Mucosa of descending colon (tissue), 3 donors: Measurements from ENCODE around the gene FGA. TPM values are rescaled to one million over a fixed set of nuclear protein-coding genes. Genes with fewer than 3 reads are reported as not detected.

ENCODE experiments used
- ATAC-seq: fragments of 200-7000 bp; cut with Tn5 transposase; one replicate; pipeline ENCODE4 v1.9.1; 2020; ENCODE audit warnings: mild to moderate bottlenecking, moderate library complexity
- DNase-seq, 3 donors: peaks; one replicate each; pipeline ENCODE4 v3.0.0-alpha.2; 2020
- H3K36me3 ChIP-seq: fragments of 200-600 bp; one replicate; pipeline ENCODE4 v1.8.0; 2021; ENCODE audit warnings: low read depth, mild to moderate bottlenecking
- H3K4me1 ChIP-seq: fragments of 200-600 bp; one replicate; pipeline ENCODE4 v1.8.0; 2021; ENCODE audit warnings: low read depth, mild to moderate bottlenecking
- H3K4me3 ChIP-seq: fragments of 200-600 bp; one replicate; pipeline ENCODE4 v1.8.0; 2021; ENCODE audit warnings: mild to moderate bottlenecking
- H3K9me3 ChIP-seq: fragments of 200-600 bp; one replicate; pipeline ENCODE4 v1.8.0; 2021; ENCODE audit warnings: mild to moderate bottlenecking
- intact Hi-C, 2 donors: fragments of 100-400 bp; cut with DNase I in 1 of 2; cut with micrococcal nuclease in 1 of 2; formaldehyde crosslinking; loops; one replicate each; pipeline versions ENCODE4 v1.11.0 to v1.11.1; 2022; cut with DNase I, micrococcal nuclease
- total RNA-seq, 3 donors: library from RNA; stranded (reverse); fragmentation: NEBNext Ultra II Directional in 2 of 3; extraction: Animal tissue kit (Norgen Biotek cat#: 25700) in 2 of 3; gene quantifications; one replicate each; pipeline versions ENCODE4 v1.2.1 to v1.2.4, GENCODE V29; 2021 to 2023
- TF ChIP-seq, protein P1 (sequence below): fragments of 200-600 bp; IDR thresholded peaks from one replicate; pipeline ENCODE4 v1.8.0; 2022; ENCODE audit warnings: antibody characterized with exemption, mild to moderate bottlenecking
- donor health status: DM: no; HTN: no; CAD: no; lungs with moderate emphysema.
- donor health status: DM: no; HTN: no; CAD: no.
- donor health status: DM: no; HTN: yes; CAD: no.

Gene FGA
- total RNA-seq, 3 donors from 2014 or later, result 0.84 TPM; not detected in 2

DNA sequence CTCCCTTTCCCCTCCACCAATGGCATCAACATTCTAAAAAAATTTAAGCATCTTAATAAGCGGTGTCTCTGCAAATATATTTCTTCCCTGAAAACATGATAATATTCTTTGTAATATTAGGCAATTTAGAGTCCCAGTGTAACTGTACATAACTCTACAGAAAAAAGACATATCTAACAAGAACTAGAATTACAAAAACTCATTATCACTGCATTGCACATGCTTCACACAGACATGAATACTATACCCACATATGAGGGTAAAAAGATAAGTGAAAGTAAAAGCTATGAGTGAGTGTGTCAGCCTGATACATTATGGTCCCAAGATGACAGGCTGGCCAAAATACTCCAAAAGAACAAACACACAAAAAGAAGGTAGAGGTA lies 30.1 kb downstream of the FGA start:
- Histone ChIP-seq H3K9me3 (no peaks in the 10 kb centered on the region), H3K4me3 (no peak overlapping the region), H3K4me1 (peaks cover 6% of the 10 kb centered on the region), H3K36me3 (no peaks in the 10 kb centered on the region)
- no peak for DNase-seq
- intact Hi-C loops, result no loop called here
- no peak for ATAC-seq
- TF ChIP-seq, protein P1, sequence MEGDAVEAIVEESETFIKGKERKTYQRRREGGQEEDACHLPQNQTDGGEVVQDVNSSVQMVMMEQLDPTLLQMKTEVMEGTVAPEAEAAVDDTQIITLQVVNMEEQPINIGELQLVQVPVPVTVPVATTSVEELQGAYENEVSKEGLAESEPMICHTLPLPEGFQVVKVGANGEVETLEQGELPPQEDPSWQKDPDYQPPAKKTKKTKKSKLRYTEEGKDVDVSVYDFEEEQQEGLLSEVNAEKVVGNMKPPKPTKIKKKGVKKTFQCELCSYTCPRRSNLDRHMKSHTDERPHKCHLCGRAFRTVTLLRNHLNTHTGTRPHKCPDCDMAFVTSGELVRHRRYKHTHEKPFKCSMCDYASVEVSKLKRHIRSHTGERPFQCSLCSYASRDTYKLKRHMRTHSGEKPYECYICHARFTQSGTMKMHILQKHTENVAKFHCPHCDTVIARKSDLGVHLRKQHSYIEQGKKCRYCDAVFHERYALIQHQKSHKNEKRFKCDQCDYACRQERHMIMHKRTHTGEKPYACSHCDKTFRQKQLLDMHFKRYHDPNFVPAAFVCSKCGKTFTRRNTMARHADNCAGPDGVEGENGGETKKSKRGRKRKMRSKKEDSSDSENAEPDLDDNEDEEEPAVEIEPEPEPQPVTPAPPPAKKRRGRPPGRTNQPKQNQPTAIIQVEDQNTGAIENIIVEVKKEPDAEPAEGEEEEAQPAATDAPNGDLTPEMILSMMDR, result no peak

DNA sequence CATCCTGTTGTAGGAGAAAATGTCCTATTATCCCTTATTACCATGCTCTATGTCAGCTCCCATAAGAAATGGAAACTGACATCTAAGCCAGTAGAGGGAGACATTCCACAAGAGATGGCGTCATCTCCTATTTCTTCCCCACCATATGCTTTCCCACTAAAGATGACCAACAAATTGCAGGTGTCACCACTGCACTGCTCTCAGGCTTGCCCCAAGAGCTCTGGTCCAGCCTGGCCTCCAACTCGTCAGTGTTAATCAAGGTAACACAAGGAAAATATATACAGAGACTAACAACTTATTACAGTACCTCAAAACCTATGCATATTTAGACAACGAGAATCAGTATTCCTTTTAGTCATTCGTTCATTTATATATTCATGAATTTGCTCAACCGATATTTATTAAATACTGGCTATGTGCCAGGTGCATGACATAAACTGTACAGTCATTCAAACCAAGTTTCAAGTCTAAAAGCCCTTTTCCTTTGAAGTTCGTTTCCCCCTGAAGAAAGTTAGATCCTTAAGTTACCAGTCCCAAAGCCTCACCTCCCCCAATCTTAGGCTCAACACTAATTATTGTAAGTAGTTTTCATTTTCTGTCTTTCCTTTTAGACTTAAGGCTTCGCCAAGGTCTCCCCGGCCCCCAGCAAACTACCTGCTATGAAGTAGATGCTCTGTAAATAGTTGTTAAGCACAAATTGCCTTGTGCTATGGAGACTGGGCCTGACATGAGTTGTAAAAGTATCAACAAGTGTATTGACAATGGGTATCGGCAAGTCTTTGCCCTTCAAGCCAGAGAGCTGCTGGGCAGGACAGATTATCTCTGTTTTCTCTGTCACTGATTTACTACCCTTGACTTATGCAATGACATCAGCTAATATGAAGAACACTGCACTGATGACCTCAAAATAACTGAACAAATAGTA lies 30.8 kb downstream of the FGA start:
- Histone ChIP-seq H3K4me1 (peaks cover 6% of the 10 kb centered on the region), H3K36me3 (no peaks in the 10 kb centered on the region), H3K9me3 (no peaks in the 10 kb centered on the region), H3K4me3 (no peak overlapping the region)
- intact Hi-C loops, result loop anchor here (2.0 to 10.0 kb wide), 2 partner anchors 59 to 65 kb away; no protein-coding TSS in a partner anchor
- DNase-seq (peak in 2 of 3 donors; percentile 32 to 48), ATAC-seq (peak; percentile 94)
- TF ChIP-seq, protein P1, result no peak

DNA sequence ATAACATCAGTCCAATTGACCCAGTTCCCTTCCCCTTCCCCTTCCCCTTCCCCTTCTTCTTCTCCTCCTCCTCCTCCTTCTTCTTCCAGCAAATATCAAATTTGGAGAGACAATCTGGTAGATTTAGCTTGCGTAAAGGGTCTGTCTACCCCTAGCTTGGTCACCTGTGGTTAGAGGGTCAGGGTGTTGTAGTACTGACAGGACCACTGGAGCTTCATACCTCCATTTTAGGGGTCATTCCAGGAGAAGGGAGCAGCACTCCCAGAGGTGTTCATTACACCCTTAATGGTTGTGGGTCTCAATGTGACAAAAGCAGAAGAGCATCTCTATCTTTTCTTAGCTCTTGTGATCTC lies 31.4 kb downstream of the FGA start:
- intact Hi-C loops, result loop anchor here (2.0 to 10.0 kb wide), 2 partner anchors 60 to 66 kb away; no protein-coding TSS in a partner anchor
- ATAC-seq, result no peak
- Histone ChIP-seq H3K36me3 (no peaks in the 10 kb centered on the region), H3K9me3 (no peaks in the 10 kb centered on the region), H3K4me3 (no peak overlapping the region), H3K4me1 (peaks cover 6% of the 10 kb centered on the region)
- DNase-seq, result no peak
- TF ChIP-seq, protein P1, result no peak

DNA sequence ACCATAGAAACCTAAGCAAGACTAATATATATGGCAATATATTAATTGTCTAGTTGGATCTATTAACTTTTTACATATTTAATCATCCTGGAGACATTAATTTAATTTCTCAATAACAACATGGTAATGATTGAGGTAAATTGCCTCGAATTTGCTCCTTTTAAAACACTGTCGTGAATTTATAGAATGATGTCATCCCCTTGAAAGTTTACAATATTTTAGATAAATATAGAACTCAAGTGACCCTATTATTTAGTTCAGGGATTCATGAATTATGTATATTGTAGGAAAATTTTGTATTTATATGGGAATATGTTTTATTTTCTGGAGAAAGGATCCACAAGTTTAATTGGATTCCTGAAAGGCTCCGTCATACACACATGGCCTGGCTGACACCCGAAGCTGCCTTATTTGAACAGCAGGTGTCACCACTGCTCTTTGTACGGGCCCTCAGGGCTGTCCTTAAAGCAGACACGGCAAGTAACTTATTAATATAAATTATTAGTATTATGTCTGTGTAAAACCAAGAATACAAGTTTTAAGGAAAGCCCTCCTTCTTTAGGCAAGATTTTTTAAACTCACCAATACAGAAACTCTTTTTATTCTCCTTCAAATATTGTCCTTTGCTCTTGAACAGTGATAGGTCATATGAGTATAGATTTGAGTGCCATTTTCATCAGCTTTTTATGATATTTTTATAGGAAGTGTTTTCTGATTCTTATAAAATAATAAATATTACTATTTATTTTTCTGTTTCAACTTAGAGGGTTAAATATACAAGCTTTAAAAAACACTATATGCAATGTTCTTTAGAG lies 38.5 kb downstream of the FGA start:
- peak; percentile 66 to 81 (median 79) for DNase-seq
- no peaks in the 10 kb centered on the region for H3K9me3 ChIP-seq
- intact Hi-C loops, result loop anchor here in 1 of 2 donors (10.0 kb wide), 1 partner anchor 73 kb away; no protein-coding TSS in a partner anchor

More for the DNA sequence above, 38.5 kb downstream of the FGA start:
- Histone ChIP-seq H3K36me3 (no peaks in the 10 kb centered on the region), H3K4me1 (peaks cover 11% of the 10 kb centered on the region), H3K4me3 (no peak overlapping the region)
- peak; percentile 65 for ATAC-seq
- TF ChIP-seq, protein P1, result peak; percentile 70
